Activated CD4-positive, alpha-beta memory T cell treated with anti-CD3 and anti-CD28 coated beads for 36 hours (primary cell): ENCODE measurements around the gene RHBDL1. TPM values are rescaled to one million over a fixed set of nuclear protein-coding genes. Genes with fewer than 3 reads are reported as not detected.
A peak's percentile ranks its signal among the peaks of the same experiment; 100 is the strongest.

Source experiments
- CTCF ChIA-PET: fragments of 350-600 bp; sonication (Branson Sonifier 250); formaldehyde crosslinking; loops from one replicate; lab custom pipeline; 2021; ENCODE audit warnings: antibody characterized with exemption, inconsistent platforms; lab: Charles Lee
- POLR2A ChIA-PET: fragments of 350-600 bp; sonication (Branson Sonifier 250); formaldehyde crosslinking; loops from one replicate; lab custom pipeline; 2021; ENCODE audit warnings: antibody characterized with exemption; lab: Charles Lee
- DNase-seq: peaks from one replicate; pipeline ENCODE4 v3.0.0-alpha.2; 2020
- H3K27ac Mint-ChIP-seq: one replicate; pipeline ENCODE4 v1.8.0; 2021; ENCODE audit warnings: mixed read lengths
- H3K27me3 Mint-ChIP-seq: one replicate; pipeline ENCODE4 v1.8.0; 2021; ENCODE audit warnings: mixed read lengths
- H3K36me3 Mint-ChIP-seq: one replicate; pipeline ENCODE4 v1.8.0; 2021; ENCODE audit warnings: mixed read lengths
- H3K4me1 Mint-ChIP-seq: one replicate; pipeline ENCODE4 v1.8.0; 2021; ENCODE audit warnings: low read depth, mixed read lengths
- H3K4me3 Mint-ChIP-seq: one replicate; pipeline ENCODE4 v1.8.0; 2021; ENCODE audit warnings: mild to moderate bottlenecking, mixed read lengths
- H3K9me3 Mint-ChIP-seq: one replicate; pipeline ENCODE4 v1.8.0; 2021; ENCODE audit warnings: mixed read lengths
- intact Hi-C: fragments of 100-400 bp; cut with micrococcal nuclease; formaldehyde crosslinking; loops from one replicate; pipeline ENCODE4 v1.15.1; 2023
- total RNA-seq, 2 experiments: library from RNA; stranded (reverse); gene quantifications; one replicate each; pipeline ENCODE4 v1.2.3, GENCODE V29; 2021

Gene RHBDL1
- total RNA-seq, 2 experiments from 2014 or later: 0.57 to 0.82 TPM

- H3K27ac Mint-ChIP-seq: peak within 1 kb of the TSS; percentile 56
- ChIA-PET POLR2A (interaction anchor here (0.6 to 2.8 kb wide), 6 partner anchors 13 to 1795 kb away, joined by 3 to 16 read pairs (median 4); partner anchors contain the start of genes METTL26, RHOT2 and STUB1), CTCF (interaction anchor here (0.8 to 1.3 kb wide), 11 partner anchors 9 to 542 kb away, joined by 3 to 13 read pairs (median 4); partner anchors contain the start of genes METTL26, RHOT2 and STUB1)
- peak within 1 kb of the TSS; percentile 79 for H3K4me3 Mint-ChIP-seq
- peaks cover 1% of the 10 kb centered on the region for H3K36me3 Mint-ChIP-seq
- DNase-seq: peak; percentile 95
- H3K4me1 Mint-ChIP-seq: peaks cover 16% of the 10 kb centered on the region
- H3K27me3 Mint-ChIP-seq: no peaks in the 10 kb centered on the region
- no peaks in the 10 kb centered on the region for H3K9me3 Mint-ChIP-seq
- intact Hi-C loops: loop anchor here (1.0 kb wide), 1 partner anchor 60 kb away; no protein-coding TSS in a partner anchor
Measured at GRCh38 chr16:648781-649589, 26.5 kb upstream of the RHBDL1 start, which contains the start of gene WDR90. WDR90 (plus strand) TSS chr16:649365; CDS start chr16:649417, 52 bp downstream.

- Mint-ChIP-seq H3K27me3 (no peaks in the 10 kb centered on the region), H3K4me3 (peak overlapping the region; percentile 72), H3K27ac (no peak overlapping the region), H3K9me3 (no peaks in the 10 kb centered on the region), H3K4me1 (peaks cover 11% of the 10 kb centered on the region), H3K36me3 (peaks cover 1% of the 10 kb centered on the region)
- ChIA-PET POLR2A (interaction anchor here (1.2 to 2.8 kb wide), 4 partner anchors 13 to 124 kb away, joined by 3 to 16 read pairs (median 4); partner anchors contain the start of genes METTL26 and RHOT2), CTCF (interaction anchor here (0.9 to 1.1 kb wide), 3 partner anchors 13 to 543 kb away, joined by 3 to 6 read pairs (median 3); partner anchors contain the start of gene METTL26)
- no peak for DNase-seq
- intact Hi-C loops: loop anchor here (1.0 kb wide), 1 partner anchor 60 kb away; no protein-coding TSS in a partner anchor
Measured at GRCh38 chr16:649631-650030, 25.8 kb upstream of the RHBDL1 start.

- Mint-ChIP-seq H3K9me3 (no peaks in the 10 kb centered on the region), H3K4me3 (no peak overlapping the region), H3K4me1 (peaks cover 9% of the 10 kb centered on the region), H3K36me3 (peaks cover 1% of the 10 kb centered on the region), H3K27ac (no peak overlapping the region), H3K27me3 (no peaks in the 10 kb centered on the region)
- intact Hi-C loops: no loop called here
- ChIA-PET POLR2A (interaction anchor here (0.8 kb wide), 1 partner anchor 66 kb away, joined by 3 read pairs; no protein-coding TSS in a partner anchor), CTCF (interaction anchor here (1.2 kb wide), 1 partner anchor 15 kb away, joined by 3 read pairs; the partner anchor contains the start of gene METTL26)
- DNase-seq: no peak
Measured at GRCh38 chr16:651844-652243, 23.6 kb upstream of the RHBDL1 start.

GRCh38 chr16:652454-653305, 22.8 kb upstream of the RHBDL1 start:
- ChIA-PET POLR2A (interaction anchor here (0.8 kb wide), 1 partner anchor 66 kb away, joined by 3 read pairs; no protein-coding TSS in a partner anchor), CTCF (no interaction called here)
- no peak overlapping the region for H3K27ac Mint-ChIP-seq
- H3K9me3 Mint-ChIP-seq: no peaks in the 10 kb centered on the region
- H3K4me1 Mint-ChIP-seq: peaks cover 7% of the 10 kb centered on the region
- intact Hi-C loops: no loop called here
- no peaks in the 10 kb centered on the region for H3K27me3 Mint-ChIP-seq
- H3K4me3 Mint-ChIP-seq: no peak overlapping the region
- peaks cover 1% of the 10 kb centered on the region for H3K36me3 Mint-ChIP-seq
- no peak for DNase-seq

GRCh38 chr16:654034-654433, 21.4 kb upstream of the RHBDL1 start:
- POLR2A ChIA-PET: no interaction called here
- Mint-ChIP-seq H3K4me1 (peaks cover 7% of the 10 kb centered on the region), H3K9me3 (no peaks in the 10 kb centered on the region), H3K27ac (no peak overlapping the region), H3K4me3 (no peak overlapping the region), H3K36me3 (no peaks in the 10 kb centered on the region), H3K27me3 (no peaks in the 10 kb centered on the region)
- CTCF ChIA-PET: no interaction called here
- no peak for DNase-seq
- intact Hi-C loops: no loop called here

GRCh38 chr16:657487-657886, 18.0 kb upstream of the RHBDL1 start:
- Mint-ChIP-seq H3K9me3 (no peaks in the 10 kb centered on the region), H3K27me3 (no peaks in the 10 kb centered on the region), H3K27ac (no peak overlapping the region), H3K36me3 (no peaks in the 10 kb centered on the region), H3K4me1 (peaks cover 4% of the 10 kb centered on the region), H3K4me3 (no peak overlapping the region)
- ChIA-PET POLR2A (no interaction called here), CTCF (interaction anchor here (1.0 kb wide), 1 partner anchor 11 kb away, joined by 3 read pairs; the partner anchor contains the start of gene RHOT2)
- intact Hi-C loops: no loop called here
- DNase-seq: no peak

GRCh38 chr16:658679-659571, 16.5 kb upstream of the RHBDL1 start:
- H3K36me3 Mint-ChIP-seq: peaks cover 3% of the 10 kb centered on the region
- H3K27me3 Mint-ChIP-seq: no peaks in the 10 kb centered on the region
- intact Hi-C loops: no loop called here
- no peaks in the 10 kb centered on the region for H3K9me3 Mint-ChIP-seq
- CTCF ChIA-PET: interaction anchor here (0.6 to 1.1 kb wide), 2 partner anchors 8 to 11 kb away, joined by 3 to 5 read pairs; no protein-coding TSS in a partner anchor
- DNase-seq: no peak
- H3K4me3 Mint-ChIP-seq: no peak overlapping the region
- no peak overlapping the region for H3K27ac Mint-ChIP-seq
- H3K4me1 Mint-ChIP-seq: peaks cover 4% of the 10 kb centered on the region
- POLR2A ChIA-PET: interaction anchor here (1.3 kb wide), 1 partner anchor 22 kb away, joined by 3 read pairs; no protein-coding TSS in a partner anchor

- Mint-ChIP-seq H3K36me3 (peaks cover 3% of the 10 kb centered on the region), H3K9me3 (no peaks in the 10 kb centered on the region), H3K27ac (no peak overlapping the region), H3K27me3 (no peaks in the 10 kb centered on the region), H3K4me3 (no peak overlapping the region), H3K4me1 (peaks cover 4% of the 10 kb centered on the region)
- intact Hi-C loops: no loop called here
- POLR2A ChIA-PET: interaction anchor here (1.3 kb wide), 1 partner anchor 22 kb away, joined by 3 read pairs; no protein-coding TSS in a partner anchor
- CTCF ChIA-PET: interaction anchor here (0.6 to 1.1 kb wide), 4 partner anchors 9 to 80 kb away, joined by 3 to 5 read pairs (median 3); no protein-coding TSS in a partner anchor
- no peak for DNase-seq
Measured at GRCh38 chr16:659618-660017, 15.9 kb upstream of the RHBDL1 start.

GRCh38 chr16:660132-660458, 15.4 kb upstream of the RHBDL1 start:
- ChIA-PET POLR2A (interaction anchor here (1.3 kb wide), 1 partner anchor 23 kb away, joined by 3 read pairs; no protein-coding TSS in a partner anchor), CTCF (interaction anchor here (0.6 to 1.0 kb wide), 3 partner anchors 9 to 81 kb away, joined by 3 read pairs; no protein-coding TSS in a partner anchor)
- intact Hi-C loops: no loop called here
- Mint-ChIP-seq H3K27ac (no peak overlapping the region), H3K9me3 (no peaks in the 10 kb centered on the region), H3K36me3 (peaks cover 3% of the 10 kb centered on the region), H3K27me3 (no peaks in the 10 kb centered on the region), H3K4me1 (peaks cover 4% of the 10 kb centered on the region), H3K4me3 (no peak overlapping the region)
- no peak for DNase-seq

- Mint-ChIP-seq H3K9me3 (no peaks in the 10 kb centered on the region), H3K4me3 (no peak overlapping the region), H3K27ac (no peak overlapping the region), H3K4me1 (peaks cover 4% of the 10 kb centered on the region), H3K36me3 (peaks cover 3% of the 10 kb centered on the region), H3K27me3 (no peaks in the 10 kb centered on the region)
- POLR2A ChIA-PET: no interaction called here
- intact Hi-C loops: no loop called here
- CTCF ChIA-PET: interaction anchor here (0.7 to 1.0 kb wide), 2 partner anchors 13 to 81 kb away, joined by 3 read pairs; no protein-coding TSS in a partner anchor
- peak; percentile 72 for DNase-seq
Measured at GRCh38 chr16:660459-661183, 14.8 kb upstream of the RHBDL1 start.
